DMS79 treated with DMSO at 0.1 percent for 48 hours (cell line): ENCODE data around the gene PRSS35.
"Not testable (repeated sequence)": the region's sequence is repeated elsewhere in the genome, so short reads cannot be mapped to it uniquely, and the experiment has no call there.

Source experiments
- DNase-seq: peaks from one replicate; lab custom pipeline; 2025; lab: John Stamatoyannopoulos, UW

Gene PRSS35, protein sequence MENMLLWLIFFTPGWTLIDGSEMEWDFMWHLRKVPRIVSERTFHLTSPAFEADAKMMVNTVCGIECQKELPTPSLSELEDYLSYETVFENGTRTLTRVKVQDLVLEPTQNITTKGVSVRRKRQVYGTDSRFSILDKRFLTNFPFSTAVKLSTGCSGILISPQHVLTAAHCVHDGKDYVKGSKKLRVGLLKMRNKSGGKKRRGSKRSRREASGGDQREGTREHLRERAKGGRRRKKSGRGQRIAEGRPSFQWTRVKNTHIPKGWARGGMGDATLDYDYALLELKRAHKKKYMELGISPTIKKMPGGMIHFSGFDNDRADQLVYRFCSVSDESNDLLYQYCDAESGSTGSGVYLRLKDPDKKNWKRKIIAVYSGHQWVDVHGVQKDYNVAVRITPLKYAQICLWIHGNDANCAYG

GRCh38 chr6:83511901-83512681 lies at the start of gene PRSS35:
Gene PRSS35 (plus strand): TSS chr6:83512534. CDS start chr6:83523442, 10,908 bp downstream.
- no peak for DNase-seq

DNA sequence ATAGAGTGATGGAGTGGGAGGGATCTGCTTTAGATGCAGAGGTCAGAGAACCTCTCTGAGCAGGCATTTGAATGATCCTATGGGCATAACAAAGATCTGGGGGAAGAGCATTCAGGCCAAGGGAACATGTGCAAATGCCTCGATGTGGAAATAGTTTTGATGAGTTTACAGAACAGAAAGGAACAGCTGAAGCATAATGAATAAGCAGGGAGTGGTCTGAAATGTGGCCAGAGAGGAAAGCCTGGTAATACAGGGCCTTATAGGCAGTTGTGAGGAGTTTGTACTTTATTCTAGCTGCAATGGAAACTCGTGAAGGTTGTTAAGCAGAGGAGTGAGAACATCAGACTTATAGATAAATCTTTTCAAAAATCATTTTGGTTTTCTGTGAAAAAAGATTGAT lies 48.4 kb upstream of the PRSS35 start:
- no peak for DNase-seq

GRCh38 chr6:83464381-83465140 lies 47.8 kb upstream of the PRSS35 start:
- DNase-seq = no peak

DNA sequence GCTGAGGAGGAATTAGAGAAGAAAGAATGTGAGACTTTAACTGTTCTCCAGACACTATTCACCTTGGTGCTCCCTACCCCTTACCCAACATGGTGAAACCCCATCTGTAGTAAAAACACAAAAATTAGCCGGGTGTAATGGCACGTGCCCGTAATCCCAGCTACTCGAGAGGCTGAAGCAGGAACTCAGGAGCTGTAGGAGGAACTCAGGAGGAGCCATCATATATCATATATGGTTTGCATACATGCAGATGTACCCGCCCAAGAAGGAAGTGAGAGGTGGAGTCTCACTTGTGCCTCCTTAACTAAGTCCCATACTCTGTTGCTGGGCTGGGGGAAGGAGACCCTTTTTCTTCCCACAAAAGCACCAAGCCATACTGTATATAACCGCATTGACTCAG lies 46.0 kb upstream of the PRSS35 start:
- no peak for DNase-seq

- no peak for DNase-seq
Observed at GRCh38 chr6:83467620-83468036, 44.7 kb upstream of the PRSS35 start.

DNA sequence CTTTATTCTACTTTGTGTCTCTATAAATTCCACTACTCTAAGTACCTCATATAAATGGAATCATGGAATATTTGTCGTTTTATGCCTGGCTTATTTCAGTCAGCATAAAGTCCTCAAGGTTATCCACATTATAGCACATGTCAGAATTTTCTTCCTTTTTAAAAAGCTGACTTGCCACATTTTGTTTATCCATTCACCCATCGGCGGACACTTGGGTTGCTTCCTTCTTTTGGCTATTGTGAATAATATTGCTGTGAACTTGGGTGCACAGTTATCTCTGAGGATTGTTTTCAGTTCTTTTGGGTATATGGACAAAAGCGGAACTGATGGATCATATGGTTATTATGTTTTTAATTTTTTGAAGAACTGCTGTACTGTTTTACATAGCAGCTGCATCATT lies 42.3 kb upstream of the PRSS35 start:
- DNase-seq = no peak

DNA sequence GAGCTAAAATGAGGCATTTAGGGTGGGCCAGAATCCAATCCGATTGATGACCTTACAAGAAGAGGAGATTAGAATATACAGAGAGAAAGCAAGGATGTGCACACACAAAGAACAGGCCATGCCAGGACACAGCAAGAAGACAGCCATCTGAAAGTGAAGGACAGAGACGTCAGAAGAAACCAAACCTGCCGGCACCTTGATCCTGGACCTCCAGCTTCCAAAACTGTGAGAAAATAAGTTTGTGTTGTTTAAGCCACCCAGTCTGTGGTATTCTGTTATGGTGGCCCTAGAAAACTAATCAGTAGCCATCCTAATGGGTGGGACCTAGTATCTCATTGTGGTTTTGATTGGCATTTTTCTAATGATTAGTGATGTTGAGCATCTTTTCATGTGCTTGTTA lies 41.7 kb upstream of the PRSS35 start:
- no peak for DNase-seq

DNA sequence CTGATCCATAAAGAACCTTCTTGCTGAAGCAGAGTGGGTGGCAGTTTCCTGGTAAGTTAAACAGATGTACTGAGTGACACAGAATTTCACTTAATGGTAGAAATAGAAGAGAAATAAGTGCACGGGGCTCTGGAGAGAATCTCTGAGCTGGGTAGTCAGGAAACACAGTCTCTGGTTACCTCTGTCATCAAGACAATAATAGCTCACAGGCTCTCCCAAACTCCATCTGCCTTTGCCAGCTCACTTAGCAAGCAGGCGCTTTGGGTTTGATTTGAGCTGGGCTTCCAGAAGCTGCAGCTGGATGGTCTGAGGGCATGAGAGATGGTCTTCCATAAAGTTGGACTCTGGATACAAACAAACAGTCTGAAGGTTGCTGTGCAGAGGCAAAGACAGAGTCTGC lies 39.6 kb upstream of the PRSS35 start:
- DNase-seq = no peak

DNA sequence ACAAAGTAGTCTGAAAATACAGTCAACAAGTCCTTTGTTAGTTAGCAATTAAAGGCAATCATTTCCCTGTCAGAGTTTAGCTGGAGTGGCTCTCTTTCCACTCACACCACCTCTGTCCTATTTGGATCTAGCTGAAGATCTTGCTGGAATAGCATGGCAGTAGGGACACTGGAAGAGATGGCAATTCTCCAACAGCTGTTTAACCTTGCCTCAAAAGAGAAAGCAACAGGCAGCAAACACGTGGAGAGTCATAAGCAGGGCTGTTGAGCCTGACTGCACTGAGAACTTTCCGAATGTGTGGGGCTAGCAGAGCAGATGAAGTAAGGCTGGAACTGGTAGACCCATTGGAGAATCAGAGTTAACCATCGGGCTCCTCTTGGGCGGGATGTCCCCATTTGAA lies 38.0 kb upstream of the PRSS35 start:
- DNase-seq = no peak

GRCh38 chr6:83476971-83477370 lies 35.4 kb upstream of the PRSS35 start:
- DNase-seq = no peak

GRCh38 chr6:83479389-83479788 lies 32.9 kb upstream of the PRSS35 start:
- DNase-seq = no peak

- no peak for DNase-seq
Observed at GRCh38 chr6:83480470-83480869, 31.9 kb upstream of the PRSS35 start.

DNA sequence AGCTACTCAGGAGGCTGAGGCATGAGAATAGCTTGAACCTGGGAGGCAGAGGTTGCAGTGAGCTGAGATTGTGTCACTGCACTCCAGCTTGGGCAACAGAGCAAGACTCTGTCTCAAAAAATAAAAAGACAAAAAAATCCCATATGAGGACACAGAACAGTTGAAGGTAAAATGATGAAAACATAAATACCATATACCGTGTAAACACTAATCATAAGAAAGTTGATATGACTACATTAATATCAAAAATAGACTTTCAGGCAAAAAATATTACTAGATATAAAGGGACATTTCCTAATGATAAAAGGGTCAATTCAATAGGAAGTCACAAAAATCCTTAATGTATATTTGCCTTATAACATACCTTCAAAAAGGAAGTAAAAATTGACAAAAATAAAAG lies 30.4 kb upstream of the PRSS35 start:
- DNase-seq = not testable (repeated sequence)

GRCh38 chr6:83488448-83488847 lies 23.9 kb upstream of the PRSS35 start:
- DNase-seq = no peak

DNA sequence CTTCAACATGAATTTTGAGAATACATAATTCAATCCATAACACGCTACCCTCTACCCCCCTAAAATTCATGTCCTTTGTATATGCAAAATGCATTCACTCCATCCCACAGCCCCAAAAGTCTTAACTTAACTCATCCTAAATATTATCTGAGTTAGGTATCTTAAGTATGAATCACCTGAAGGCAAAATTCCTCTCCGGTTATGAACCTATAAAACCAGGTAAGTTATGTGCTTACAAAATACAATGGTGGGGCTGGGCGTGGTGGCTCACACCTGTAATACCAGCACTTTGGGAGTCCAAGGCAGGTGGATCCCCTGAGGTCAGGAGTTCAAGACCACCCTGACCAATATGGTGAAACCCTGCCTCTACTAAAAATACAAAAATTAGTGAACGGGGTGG lies 23.5 kb upstream of the PRSS35 start:
- DNase-seq = no peak

DNA sequence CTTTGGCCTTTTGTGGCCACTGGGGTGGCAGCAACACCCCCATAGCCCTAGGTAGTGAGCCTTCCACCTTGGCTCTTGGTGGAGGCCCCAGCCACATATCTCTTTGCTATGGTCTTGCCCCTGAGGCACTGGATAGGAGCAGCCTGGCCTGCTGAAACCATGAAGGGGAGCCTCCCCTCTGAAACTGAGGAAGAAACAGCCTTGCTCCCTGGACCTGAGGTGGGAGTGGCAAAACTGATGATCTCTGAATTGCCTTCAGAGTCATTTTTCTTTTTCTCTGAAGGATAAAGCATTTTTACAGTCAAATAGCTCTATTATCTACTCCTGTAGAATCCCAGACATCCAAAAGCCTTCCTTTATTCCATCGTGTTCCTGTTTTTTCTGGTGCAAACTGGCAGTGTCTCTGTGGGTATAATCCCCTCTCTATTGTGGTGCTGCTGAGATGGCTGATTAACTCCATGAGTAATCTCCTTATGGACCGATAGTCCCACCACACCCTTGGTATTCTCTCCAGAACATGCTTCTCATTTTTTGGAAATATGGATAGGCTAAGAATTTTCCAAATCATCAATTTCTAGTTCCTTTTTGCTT lies 22.0 kb upstream of the PRSS35 start:
- no peak for DNase-seq

GRCh38 chr6:83505356-83505755 lies 7.0 kb upstream of the PRSS35 start:
- no peak for DNase-seq

DNA sequence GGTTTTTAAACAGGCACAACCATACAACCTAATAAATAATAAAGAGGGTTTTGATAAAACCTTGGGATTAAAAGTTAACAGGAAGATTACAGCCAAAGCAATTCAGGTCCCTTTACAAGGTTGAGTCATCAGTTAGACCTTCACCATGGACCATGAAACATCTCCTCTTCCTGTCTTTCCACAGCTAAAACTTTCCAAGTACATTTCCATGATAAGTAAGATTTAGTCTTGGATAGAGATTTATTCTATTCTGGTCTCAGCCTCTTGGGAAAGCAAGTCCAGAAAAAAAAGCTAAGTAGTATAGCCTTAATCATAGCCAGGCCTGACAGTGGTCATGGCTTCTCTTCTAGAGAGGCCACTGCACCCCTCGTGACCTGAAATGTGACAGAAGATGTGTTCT lies 2.9 kb upstream of the PRSS35 start:
- DNase-seq = no peak

- DNase-seq = no peak
Observed at GRCh38 chr6:83510791-83511190, 1.5 kb upstream of the PRSS35 start.

GRCh38 chr6:83511266-83511665 lies 1.1 kb upstream of the PRSS35 start:
- DNase-seq = no peak

DNA sequence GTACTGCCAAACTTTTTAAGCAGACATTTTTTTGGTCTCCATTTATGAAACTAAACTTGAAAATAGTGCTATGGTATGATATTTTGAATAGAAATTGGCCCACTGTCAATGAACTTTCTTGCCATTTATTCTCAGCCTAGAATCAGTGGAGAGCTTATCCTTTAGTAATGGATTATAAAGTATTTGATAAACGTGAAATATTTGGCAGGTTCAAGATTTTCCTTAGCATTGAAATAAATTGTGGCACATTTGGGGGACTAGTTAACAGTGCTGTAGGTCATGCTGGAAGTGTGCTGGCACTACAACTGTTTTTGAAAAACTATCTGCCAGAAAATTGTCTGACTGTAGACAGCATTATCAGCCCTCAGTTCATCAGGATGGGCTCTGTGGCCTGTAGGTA lies 2.1 kb downstream of the PRSS35 start:
- DNase-seq = no peak

DNA sequence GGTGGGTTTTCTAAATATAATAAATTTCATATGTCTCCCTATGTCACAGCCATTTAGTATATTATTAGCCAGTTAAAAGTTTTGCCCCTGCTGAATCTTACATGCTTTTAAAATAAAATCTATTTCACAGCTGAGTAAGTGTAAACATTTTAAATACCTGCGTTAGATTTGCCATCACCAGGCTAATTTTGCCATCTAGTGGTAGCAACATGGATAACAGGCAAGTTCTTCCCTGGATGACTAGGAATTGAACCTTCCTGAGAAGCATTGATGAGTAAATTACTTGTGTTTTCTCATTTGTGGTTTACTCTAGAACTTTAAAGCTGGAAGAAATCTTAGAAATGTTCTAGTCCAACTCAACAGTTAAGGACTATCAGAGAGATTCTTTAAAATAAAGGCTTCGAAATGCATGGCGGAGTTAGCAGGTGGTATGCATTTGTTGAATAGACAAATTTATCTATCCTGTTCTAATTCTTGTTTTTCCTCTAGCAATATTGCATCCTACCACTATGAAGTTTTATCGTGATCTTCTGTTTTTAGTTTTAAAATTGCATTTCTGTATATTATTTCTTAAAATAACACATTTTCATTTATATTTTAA lies 2.6 kb downstream of the PRSS35 start:
- DNase-seq = peak; percentile 42
